HG03565 (cell line): ENCODE results near the gene SCAMP3.
"Not testable (repeated sequence)": the region's sequence is repeated elsewhere in the genome, so short reads cannot be mapped to it uniquely, and the experiment has no call there.

Experiments used
- ATAC-seq: cut with Tn5 transposase; IDR thresholded peaks from one replicate; pipeline ENCODE4 v1.9.1; 2021; ENCODE audit warnings: mild to moderate bottlenecking, moderate library complexity; ENCODE audit not compliant: unreplicated experiment

Gene SCAMP3

DNA sequence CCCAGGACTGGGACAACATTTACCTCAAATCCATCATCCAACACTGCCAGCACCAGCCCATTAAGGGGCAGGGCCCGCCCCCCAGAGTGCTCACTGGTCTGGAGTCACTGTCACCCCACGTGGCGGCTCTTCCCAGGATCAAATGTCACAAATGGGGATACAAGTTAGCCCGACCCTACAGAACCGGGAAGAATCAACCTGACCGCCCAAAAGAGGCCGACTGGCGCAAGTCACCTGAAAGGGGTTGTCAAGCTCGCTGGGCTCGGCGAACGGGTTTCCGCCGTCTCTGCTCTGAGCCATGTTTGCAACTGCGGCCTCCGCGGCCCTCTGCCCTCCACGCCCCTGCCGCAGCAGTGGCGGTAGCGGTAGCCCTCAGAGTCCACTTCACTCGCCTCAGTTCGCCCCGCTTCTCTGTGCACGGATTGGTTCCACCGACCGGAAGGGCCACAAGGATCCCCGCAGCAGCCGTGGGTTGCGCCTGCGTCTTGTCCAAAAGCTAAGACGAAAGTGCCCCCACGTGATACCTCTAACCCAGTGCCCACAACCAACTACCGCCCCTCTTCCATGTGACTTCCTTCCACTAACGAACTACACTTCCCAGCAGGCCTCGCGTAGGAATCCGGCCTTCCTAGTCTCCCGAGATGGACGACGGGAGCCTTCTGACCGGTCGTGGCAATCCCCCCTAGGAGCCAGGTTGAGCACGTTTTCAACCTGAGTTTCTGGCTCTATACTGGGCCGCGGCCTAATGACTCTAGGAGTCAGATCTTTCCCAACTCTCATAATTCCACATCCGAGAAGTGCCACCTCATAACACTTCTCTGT, at the start of gene SCAMP3:
TSS of gene SCAMP3 (minus strand) at position 509 of the 822 bp plus-strand sequence. CDS start at position 300, 209 bp downstream.
- ATAC-seq = peak; percentile 78

DNA sequence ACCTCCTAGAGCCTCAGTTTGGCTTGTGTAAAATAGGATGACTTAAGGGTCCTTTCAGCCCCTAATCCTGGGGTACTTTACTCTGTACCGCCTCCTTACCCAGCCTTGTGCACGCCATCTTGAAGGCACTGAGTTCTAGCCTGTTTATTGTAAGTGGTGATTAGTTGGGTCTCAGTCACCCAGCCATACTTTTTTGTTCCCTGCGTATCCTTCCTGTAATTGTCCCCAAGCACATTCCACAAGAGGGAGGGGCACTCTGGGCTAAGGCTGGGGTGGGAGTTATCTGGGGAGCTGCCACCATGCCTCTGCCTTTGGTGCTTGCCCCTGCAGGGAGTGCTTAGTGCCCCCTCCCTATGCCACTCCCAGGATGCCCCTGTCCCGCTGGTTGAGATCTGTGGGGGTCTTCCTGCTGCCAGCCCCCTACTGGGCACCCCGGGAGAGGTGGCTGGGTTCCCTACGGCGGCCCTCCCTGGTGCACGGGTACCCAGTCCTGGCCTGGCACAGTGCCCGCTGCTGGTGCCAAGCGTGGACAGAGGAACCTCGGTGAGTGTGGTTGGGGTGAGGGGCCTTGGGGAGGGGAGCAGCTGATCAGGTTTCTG, 47.4 kb upstream of the SCAMP3 start:
- ATAC-seq = no peak

DNA sequence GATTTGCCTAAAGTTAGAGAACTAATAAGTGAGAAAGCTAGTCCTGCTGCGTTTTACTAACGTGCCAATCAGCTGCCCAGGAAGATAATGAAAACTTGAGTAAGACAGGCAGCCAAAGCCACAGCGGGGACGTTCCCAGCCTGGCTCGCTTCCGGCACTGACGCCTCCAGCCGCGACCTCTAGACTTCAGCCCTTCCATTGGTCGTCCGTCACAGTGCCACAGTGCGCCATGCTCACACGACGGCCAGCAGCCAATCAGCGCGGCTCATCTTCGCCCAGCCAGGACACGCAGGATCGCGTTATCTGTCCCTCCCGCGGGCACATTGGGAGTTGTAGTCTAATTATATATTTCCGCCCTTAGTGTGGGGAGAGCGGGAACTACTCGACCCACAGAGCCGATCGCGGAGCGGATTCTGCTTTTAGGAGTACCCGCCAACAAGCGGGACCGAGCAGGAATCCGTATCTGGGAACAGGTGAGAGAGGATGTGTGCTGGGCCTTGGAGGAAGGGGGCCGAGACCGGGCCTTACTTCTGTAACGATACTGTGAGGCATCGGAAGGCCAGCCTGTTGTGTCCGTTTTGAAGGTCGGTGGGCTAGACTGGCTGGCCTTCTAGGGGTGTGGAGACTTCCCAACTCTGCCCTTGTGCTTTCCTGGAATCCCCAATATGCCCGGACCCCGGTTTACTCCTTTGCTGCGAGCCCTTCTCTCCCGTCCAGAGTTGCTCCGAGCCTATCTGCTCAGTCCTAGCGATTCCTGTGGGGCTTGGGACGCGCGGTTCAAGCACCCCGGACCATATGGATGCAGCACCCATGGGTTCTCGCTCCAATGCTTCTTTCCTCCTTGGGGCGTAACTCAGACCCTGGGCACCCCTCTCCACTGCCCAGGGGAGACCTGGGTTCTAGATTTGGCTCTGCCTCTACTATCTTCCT, 46.6 kb upstream of the SCAMP3 start, which contains the start of gene FDPS:
TSS of gene FDPS (plus strand) at position 374 of the 930 bp plus-strand sequence. CDS start 924 bp downstream, outside the sequence.
- ATAC-seq = peak; percentile 93

DNA sequence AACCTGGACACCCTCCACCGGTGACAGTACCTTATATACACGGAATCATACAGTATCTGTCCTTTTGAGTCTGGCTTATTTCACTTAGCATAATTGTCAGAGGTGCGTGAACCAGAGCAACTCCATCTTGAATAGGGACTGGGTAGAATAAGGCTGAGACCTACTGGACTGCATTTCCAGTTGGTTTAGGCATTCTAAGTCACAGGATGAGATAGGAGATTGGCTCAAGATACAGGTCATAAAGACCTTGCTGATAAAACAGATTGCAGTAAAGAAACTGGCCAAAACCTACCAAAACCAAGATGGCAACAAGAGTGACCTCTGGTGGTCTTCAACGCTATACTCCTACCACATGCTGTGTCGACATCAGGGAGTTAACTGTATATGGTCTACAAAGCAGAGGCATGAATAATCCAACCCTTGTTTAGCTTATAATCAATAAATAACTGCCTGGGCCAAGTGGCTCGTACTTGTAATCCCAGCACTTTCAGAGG, 45.1 kb upstream of the SCAMP3 start:
- no peak for ATAC-seq

DNA sequence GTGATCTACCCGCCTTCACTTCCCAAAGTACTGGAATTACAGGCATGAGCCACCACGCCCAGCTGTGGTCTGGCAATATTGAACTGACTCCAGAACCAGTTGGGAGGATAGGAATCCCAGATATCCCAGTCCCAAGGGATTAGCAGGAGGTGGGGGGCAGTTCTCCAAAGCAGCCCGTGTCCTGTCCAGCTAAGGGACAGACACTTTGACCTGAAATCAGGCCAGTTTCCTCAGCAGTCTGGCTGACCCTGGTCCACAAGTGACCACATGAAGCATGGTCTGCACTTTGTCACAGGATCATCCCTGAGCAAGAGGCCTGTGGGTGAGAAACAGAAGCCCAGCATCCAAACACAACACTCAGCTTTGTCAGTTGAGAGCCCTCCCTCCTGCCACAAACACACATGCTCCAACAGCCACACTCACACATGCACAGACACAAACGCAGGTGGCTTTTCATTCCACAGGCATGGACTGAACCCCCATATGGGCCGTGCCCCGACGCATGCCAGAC, 43.8 kb upstream of the SCAMP3 start:
- no peak for ATAC-seq

DNA sequence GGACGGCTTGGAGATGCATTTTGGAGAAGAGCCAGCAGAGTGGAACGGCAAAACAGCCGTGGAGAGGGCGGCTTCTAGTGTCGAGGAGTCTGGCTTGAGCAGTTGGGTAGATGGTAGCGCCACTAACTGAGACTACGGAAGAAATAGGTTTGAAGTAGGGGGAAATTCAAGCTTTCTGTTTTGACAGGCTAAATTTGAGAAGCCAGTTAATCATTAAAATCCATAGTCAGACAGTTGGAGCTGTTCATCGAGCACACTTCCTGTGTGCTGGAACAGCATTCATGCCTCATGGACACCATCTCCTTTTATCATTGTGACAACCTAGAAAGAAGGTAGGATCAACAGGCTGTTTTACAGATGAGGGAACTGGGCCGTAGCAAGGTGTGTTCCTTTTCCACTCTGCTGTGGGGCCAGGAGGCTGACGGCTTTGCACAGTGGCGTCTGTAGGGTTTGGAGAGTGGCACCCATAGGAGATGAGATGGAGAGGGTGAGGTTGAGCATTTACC, 42.5 kb upstream of the SCAMP3 start:
- no peak for ATAC-seq

DNA sequence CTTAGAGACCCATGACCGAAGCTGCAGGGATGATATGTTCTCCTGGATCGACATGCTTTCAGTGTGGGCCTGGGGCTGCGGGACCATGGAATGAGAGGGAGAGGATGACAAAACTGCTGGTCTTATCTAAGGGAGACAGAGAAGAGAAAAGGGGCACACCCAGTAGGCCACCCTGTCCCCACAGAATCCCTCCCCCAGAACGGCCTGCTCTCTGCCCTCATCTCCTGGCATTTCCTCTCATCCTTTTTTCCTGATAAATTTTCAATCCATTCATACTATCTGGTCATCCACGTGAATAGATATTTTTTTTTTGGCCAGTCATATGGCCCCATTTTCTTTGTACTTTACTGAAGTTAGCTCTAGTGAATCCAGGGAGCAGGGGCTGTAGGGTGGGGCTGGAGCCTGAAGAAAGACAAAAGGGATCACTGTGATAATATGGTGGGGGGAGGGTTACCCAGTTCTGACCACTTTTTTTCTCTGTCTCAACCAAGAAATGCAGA, 39.2 kb upstream of the SCAMP3 start, which contains the start of gene PKLR:
TSS of gene PKLR (minus strand) at position 97 of the 500 bp plus-strand sequence. CDS start at position 54, 43 bp downstream.
- ATAC-seq = no peak

DNA sequence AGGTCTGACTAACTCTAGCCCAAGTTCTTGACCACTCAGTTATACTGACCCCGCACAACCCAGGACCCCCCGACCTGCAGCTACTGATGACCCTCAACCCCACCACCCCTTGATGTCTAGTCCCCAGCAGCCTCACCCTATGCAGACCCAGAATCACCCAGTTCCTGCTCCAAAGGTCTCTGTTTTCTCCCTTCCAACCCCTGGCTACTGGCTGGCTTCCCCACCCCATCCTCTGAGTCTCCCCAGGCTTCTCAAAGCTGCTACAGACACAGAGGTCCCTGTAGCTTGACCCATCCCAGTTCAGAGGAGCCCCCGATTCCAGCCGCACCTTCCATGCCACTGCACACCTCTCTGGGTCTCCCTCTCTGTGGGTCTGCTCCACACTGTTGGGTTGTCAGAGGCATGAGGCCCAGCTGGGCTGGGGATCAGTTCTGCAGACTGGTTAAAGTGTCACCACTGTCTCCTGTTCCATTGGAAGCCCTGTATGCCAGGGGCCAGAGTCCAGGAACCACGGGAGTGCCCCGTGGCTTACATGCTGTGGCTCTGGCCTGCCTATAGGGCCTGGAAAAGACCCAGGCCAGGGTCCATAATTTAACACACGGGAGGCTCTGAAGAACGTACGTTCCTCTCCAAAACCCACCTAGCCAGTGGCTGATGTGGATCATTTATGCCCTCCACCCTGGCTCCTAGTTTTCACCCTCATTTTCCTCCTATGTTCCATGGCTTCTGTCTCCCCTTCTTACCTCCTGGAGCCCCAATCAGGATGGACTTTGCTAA, 38.6 kb upstream of the SCAMP3 start:
- no peak for ATAC-seq

DNA sequence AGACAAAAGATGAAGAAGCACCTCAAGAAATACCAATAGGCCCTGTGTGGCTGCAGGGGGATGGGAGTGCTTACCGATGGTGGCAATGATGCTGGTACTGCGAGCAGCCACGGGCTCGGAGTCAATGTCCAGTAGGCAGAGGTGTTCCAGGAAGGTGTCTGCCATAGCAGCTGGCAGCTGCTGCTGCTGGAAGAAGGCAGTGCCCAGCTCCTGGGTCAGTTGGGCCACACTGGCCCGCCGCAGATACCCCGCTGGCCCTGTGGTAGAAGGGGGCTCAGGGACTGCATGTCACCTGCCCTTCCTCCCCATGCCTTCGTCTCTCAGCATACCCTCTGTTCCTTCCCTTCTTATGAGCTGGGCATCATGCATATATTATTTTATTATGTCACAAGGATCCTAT, 37.9 kb upstream of the SCAMP3 start:
- ATAC-seq = no peak

DNA sequence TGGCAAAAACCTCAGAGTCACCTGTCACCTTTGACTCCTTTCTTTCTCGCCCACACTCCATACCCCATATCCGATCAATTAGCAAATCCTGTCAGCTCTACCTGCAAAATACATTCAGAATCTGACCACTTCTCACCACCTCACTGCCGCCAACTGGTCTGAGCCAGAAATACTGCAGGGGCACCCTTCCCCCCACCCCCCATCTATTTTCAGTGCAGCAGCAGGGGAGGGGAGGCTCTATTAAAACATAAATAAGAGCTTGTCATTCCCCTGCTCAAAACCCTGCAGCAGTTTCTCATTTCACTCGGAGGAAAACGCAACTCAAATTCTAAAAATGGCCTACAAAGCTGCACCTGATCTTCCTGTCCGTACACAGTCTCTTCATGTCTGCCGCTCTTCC, 35.2 kb upstream of the SCAMP3 start:
- ATAC-seq = no peak

DNA sequence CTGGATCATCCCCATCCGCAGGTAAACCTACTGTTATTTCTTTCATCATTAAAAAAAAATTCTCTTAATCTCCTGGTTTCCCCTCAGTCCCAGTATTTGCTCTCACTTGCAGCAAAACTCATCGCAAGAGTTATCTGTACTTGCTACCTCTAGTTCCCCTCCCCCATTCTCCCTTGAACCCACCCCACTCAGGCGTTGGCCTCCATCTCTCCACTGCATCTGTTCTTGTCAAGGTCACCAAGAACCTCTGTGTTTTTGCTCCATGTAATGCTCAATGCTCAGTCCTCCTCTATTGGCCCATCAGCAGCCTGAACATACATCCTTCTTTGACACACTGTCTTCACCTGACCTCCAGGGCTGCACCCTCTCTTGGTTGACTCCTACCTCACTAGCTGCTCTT, 34.5 kb upstream of the SCAMP3 start:
- no peak for ATAC-seq

DNA sequence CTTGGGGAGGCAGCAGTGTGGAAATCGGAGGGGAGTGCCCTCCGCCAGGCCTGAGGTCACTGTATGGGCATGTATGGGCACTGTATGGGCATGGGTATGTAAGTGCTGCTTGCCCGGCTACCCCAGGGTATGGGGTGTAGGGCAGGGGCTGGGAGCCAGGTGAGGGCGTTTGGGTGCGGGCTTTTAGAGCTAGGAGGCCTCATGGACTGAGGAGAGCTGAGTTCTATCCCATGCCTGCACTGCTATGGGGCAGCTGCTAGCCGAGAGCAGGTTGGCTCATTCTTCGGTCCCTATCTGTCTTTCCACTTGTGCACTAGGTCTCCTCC, 33.7 kb upstream of the SCAMP3 start:
- no peak for ATAC-seq

DNA sequence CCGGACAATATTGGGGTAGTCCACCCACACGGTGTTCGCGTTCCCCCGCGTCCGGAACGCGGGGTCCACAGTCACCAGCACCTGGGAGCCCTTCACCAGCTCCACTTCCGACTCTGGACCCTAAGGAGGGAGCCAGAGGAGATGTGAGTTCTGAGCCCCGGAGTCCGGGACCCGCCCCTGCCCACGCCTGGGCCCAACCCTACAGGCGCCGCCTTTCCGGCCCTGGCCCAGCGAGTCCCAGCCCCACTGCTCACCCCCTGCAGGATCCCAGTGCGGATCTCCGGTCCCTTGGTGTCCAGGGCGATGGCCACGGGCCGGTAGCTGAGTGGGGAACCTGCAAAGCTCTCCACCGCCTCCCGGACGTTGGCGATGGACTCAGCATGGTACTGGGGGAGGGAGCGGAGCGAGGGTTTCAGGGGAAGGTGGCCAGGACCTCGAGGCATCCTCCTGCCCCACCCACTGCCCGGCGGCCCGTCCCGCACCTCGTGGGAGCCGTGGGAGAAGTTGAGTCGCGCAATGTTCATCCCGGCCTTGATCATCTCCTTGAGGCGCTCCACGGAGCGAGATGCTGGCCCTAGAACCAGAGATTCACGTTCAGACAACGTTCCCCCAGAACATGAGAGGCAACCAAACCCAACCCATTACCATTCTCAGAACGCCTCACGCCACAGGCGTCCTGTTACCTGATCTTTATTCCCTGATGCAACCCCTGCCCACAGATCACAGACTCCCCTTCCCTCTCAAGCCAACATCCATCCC, 33.2 kb upstream of the SCAMP3 start:
- no peak for ATAC-seq

DNA sequence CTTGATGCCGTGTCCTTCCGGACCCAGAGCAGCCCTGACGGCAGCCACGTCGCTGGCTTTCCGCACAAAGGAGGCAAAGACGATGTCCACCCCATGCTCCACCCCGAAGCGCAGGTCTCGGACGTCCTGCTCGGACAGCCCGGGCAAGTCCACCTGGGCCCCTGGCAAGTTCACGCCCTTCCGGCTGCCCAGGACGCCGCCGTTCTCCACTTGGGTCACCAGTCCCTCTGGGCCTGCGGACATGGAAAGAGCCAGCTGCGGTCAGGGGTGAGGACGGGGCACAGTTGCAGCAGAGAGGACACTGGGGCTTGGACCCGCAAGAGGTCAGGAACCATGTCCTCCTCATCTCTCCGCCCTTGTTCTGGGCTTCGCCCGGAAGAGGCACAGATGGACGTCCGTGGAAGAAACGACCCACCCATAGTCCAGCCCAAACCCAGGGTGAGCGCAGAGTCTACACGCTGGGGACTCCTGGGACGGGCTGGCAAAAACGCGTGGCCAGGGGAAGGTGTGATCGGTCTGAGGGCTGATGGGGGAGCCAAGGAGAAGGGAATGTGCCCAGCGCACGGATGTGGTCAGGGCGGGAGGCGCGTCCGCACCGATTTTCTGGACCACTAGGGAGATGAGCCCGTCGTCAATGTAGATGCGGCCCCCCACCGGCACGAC, 32.5 kb upstream of the SCAMP3 start:
- no peak for ATAC-seq

DNA sequence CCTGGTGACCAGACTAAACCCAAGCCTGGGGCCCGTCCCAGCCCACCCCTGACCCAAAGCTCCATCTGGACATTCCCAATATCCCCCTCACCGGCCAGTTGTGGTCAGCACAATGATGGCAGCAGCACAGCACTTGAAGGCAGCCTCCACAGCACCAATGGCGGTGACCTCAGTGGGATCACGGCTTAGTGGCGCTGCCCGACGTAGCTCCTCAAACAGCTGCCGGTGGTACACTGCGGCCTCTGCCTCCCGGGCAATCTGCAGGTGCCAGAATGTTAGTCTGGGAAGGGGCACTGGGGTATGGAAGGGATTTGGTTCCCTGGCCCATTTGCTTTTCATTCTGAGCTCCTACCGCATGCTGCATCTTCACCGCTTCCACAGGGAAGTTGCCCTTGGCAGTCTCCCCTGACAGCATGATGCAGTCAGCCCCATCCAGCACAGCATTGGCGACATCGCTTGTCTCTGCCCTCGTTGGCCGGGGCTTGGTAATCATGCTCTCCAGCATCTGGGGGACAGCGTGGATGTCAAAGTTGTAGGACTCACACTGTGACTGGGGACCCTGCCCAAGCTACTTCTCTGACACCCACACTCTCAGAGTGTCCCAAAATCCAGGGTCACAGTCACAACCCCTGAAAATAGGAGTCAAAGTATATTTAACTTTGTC, 31.1 kb upstream of the SCAMP3 start:
- ATAC-seq = no peak

DNA sequence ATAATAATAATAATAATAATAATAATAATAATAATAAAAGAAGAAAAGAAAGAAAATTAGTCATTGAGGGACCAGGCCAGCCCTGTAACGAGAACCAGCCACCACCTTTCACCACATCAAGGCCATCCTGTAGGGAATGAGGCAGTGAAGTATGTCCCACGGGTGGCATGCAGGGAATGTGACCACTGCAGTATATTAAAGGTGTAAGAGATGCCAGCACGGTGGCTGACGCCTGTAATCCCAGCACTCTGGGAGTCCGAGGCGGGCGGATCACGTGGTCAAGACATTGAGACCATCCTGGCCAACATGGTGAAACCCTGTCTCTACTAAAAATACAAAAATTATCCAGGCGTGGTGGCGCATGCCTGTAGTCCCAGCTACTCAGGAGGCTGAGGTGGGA, 28.8 kb upstream of the SCAMP3 start:
- ATAC-seq = not testable (repeated sequence)

DNA sequence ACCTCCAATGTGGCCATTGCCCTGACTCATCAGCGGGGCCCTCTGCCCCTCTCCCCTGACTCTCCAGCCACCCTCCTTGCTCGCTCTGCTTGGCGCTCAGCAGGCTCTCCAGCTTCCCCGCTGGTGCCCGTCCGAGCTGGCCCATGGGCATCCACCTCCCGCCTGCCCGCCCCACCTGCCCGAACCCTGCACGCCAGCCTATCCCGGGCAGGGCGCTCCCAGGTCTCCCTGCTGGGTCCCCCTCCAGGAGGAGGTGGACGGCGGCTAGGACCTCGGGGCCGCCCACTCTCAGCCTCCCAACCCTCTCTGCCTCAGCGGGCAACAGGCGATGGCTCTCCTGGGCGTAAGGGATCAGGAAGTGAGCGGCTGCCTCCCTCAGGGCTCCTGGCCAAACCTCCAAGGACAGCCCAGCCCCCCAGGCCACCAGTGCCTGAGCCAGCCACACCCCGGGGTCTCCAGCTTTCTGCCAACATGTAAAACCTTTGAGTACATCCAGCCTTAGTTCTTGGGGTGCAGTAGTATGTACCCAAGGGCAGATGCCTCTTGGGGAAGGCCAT, 25.9 kb upstream of the SCAMP3 start:
- ATAC-seq = no peak

DNA sequence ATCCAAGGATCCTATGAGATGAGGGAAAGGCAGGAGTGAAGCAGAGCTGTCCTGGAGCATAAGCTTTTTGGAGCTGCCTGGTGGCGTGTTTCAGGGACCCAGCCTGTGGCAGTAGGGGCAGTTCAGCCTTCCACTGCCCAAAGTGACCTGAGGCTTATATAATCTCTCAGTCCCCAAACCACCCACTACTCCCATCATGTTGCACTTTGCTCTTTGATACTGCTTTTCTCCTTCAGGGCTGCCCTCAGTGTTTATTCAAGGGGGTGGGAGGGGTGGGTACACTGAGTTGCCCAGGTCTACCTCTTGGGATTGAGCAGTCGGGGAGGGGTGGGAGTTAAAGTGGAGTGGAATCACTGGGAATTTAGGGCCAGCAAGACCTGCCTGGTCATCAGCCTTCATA, 24.4 kb upstream of the SCAMP3 start:
- no peak for ATAC-seq
